Measurements from ENCODE around the gene BACH2.

- TF ChIP-seq, protein P1, sequence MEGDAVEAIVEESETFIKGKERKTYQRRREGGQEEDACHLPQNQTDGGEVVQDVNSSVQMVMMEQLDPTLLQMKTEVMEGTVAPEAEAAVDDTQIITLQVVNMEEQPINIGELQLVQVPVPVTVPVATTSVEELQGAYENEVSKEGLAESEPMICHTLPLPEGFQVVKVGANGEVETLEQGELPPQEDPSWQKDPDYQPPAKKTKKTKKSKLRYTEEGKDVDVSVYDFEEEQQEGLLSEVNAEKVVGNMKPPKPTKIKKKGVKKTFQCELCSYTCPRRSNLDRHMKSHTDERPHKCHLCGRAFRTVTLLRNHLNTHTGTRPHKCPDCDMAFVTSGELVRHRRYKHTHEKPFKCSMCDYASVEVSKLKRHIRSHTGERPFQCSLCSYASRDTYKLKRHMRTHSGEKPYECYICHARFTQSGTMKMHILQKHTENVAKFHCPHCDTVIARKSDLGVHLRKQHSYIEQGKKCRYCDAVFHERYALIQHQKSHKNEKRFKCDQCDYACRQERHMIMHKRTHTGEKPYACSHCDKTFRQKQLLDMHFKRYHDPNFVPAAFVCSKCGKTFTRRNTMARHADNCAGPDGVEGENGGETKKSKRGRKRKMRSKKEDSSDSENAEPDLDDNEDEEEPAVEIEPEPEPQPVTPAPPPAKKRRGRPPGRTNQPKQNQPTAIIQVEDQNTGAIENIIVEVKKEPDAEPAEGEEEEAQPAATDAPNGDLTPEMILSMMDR (IDR thresholded peaks at IDR 0.05): no peak
- TF ChIP-seq POLR2A (IDR thresholded peaks at IDR 0.05; ENCODE audit: low read length) (no peak), JUN (IDR thresholded peaks at IDR 0.05) (no peak), CEBPB (IDR thresholded peaks at IDR 0.05) (no peak), ELK1 (IDR thresholded peaks at IDR 0.05; ENCODE audit: low read depth, low read length) (no peak), CHD2 (IDR thresholded peaks at IDR 0.05; ENCODE audit: low read length, partially characterized antibody) (no peak)
Measured at GRCh38 chr6:90263633-90264032, 33.0 kb downstream of the BACH2 start.
